HG03575 (cell line): ENCODE results near the gene TBC1D16.

Experiments used
- ATAC-seq: cut with Tn5 transposase; IDR thresholded peaks from one replicate; pipeline ENCODE4 v1.9.1; 2021; ENCODE audit not compliant: unreplicated experiment, insufficient number of reproducible peaks, low FRiP score; ENCODE audit errors: extremely low read depth

TBC1D16 gene

GRCh38 chr17:79916506-79916905 lies 119.2 kb downstream of the TBC1D16 start:
- no peak for ATAC-seq

- ATAC-seq, result no peak
Measured at GRCh38 chr17:79915850-79916430, 119.7 kb downstream of the TBC1D16 start.

GRCh38 chr17:79914813-79915740 lies 120.6 kb downstream of the TBC1D16 start:
- ATAC-seq, result no peak

GRCh38 chr17:79913896-79914812 lies 121.5 kb downstream of the TBC1D16 start:
- ATAC-seq, result no peak

- no peak for ATAC-seq
Measured at GRCh38 chr17:79913451-79913850, 122.2 kb downstream of the TBC1D16 start.

GRCh38 chr17:79912552-79913330 lies 122.9 kb downstream of the TBC1D16 start:
- no peak for ATAC-seq

GRCh38 chr17:79911430-79912399 lies 124.0 kb downstream of the TBC1D16 start:
- no peak for ATAC-seq

- no peak for ATAC-seq
Measured at GRCh38 chr17:79910985-79911361, 124.7 kb downstream of the TBC1D16 start.

- no peak for ATAC-seq
Measured at GRCh38 chr17:79909121-79909520, 126.6 kb downstream of the TBC1D16 start.

- no peak for ATAC-seq
Measured at GRCh38 chr17:79907850-79908249, 127.8 kb downstream of the TBC1D16 start.

- ATAC-seq, result no peak
Measured at GRCh38 chr17:79907217-79907715, 128.4 kb downstream of the TBC1D16 start.

GRCh38 chr17:79905832-79906231 lies 129.8 kb downstream of the TBC1D16 start:
- no peak for ATAC-seq

GRCh38 chr17:79904865-79905264 lies 130.8 kb downstream of the TBC1D16 start:
- ATAC-seq, result no peak

- no peak for ATAC-seq
Measured at GRCh38 chr17:79902146-79902791, 133.4 kb downstream of the TBC1D16 start.

- no peak for ATAC-seq
Measured at GRCh38 chr17:79901131-79901530, 134.5 kb downstream of the TBC1D16 start.

GRCh38 chr17:79899584-79899983 lies 136.1 kb downstream of the TBC1D16 start:
- ATAC-seq, result no peak
